Gastrocnemius medialis (tissue), 4 donors: ENCODE measurements around the gene MUS81.
"Not testable (repeated sequence)": the region's sequence is repeated elsewhere in the genome, so short reads cannot be mapped to it uniquely, and the experiment has no call there.

Experiments
- POLR2A ChIP-seq, 2 donors: fragments of 450-650 bp; IDR thresholded peaks; one replicate each; pipeline ENCODE4 v1.6.1; 2017; ENCODE audit warnings: antibody characterized with exemption in 2 of 2, mild to moderate bottlenecking in 2 of 2, moderate library complexity in 2 of 2
- TF ChIP-seq, protein P1 (sequence below), 5 experiments: fragments of 450-650 bp in 3 of 5; fragments of 200-600 bp in 2 of 5; sonication (generic) in 2 of 5; IDR thresholded peaks in 4 of 5; conservative IDR thresholded peaks in 1 of 5; 1 replicate in 4 of 5; 2 replicates in 1 of 5; pipeline ENCODE4 v1.5.1; 2016 to 2019; ENCODE audit warnings: antibody characterized with exemption in 5 of 5, mild to moderate bottlenecking in 3 of 5, moderate library complexity in 3 of 5

GRCh38 chr11:65892137-65892540 lies 31.9 kb downstream of the MUS81 start:
- TF ChIP-seq, protein P1, sequence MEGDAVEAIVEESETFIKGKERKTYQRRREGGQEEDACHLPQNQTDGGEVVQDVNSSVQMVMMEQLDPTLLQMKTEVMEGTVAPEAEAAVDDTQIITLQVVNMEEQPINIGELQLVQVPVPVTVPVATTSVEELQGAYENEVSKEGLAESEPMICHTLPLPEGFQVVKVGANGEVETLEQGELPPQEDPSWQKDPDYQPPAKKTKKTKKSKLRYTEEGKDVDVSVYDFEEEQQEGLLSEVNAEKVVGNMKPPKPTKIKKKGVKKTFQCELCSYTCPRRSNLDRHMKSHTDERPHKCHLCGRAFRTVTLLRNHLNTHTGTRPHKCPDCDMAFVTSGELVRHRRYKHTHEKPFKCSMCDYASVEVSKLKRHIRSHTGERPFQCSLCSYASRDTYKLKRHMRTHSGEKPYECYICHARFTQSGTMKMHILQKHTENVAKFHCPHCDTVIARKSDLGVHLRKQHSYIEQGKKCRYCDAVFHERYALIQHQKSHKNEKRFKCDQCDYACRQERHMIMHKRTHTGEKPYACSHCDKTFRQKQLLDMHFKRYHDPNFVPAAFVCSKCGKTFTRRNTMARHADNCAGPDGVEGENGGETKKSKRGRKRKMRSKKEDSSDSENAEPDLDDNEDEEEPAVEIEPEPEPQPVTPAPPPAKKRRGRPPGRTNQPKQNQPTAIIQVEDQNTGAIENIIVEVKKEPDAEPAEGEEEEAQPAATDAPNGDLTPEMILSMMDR (IDR thresholded peaks at IDR 0.05 in 4 of 5, conservative IDR thresholded peaks at IDR 0.05 in 1 of 5), result not testable (repeated sequence)
- TF ChIP-seq POLR2A (IDR thresholded peaks at IDR 0.05), result not testable (repeated sequence)
